ENCODE measurements around the gene RHOH.
"Not testable (repeated sequence)": the region's sequence is repeated elsewhere in the genome, so short reads cannot be mapped to it uniquely, and the experiment has no call there.

GRCh38 chr4:40290611-40291186 is 93.9 kb downstream of the RHOH start:
- not testable (repeated sequence) for TF ChIP-seq CTCF (IDR thresholded peaks at IDR 0.05); POLR2A (IDR thresholded peaks at IDR 0.05; ENCODE audit: low read depth)

All from esophagus muscularis mucosa (tissue), 3 donors.